H9 (cell line): Measurements from ENCODE around the gene SOHLH1. TPM values are rescaled to one million over a fixed set of nuclear protein-coding genes. Genes with fewer than 3 reads are reported as not detected.
A peak's percentile ranks its signal among the peaks of the same experiment; 100 is the strongest.

Source experiments
- DNase-seq: peaks from one replicate; pipeline ENCODE4 v3.0.0-alpha.2; 2017
- H2AFZ ChIP-seq: one replicate; pipeline ENCODE4 v1.6.1; 2013; ENCODE audit warnings: mild to moderate bottlenecking, low read length, control low read depth, moderate library complexity
- H2AK5ac ChIP-seq: 2 replicates; pipeline ENCODE4 v1.6.1; 2013; ENCODE audit warnings: low read length, control low read depth, mixed read lengths; ENCODE audit not compliant: insufficient read length
- H2BK120ac ChIP-seq: one replicate; pipeline ENCODE4 v1.6.1; 2013; ENCODE audit warnings: low read depth, mild to moderate bottlenecking, low read length, control low read depth, inconsistent platforms; ENCODE audit not compliant: poor library complexity, severe bottlenecking
- H2BK12ac ChIP-seq: 2 replicates; pipeline ENCODE4 v1.6.1; 2013; ENCODE audit warnings: low read length, control low read depth, mixed read lengths, low read depth; ENCODE audit not compliant: insufficient read length
- H2BK15ac ChIP-seq: 2 replicates; pipeline ENCODE4 v1.6.1; 2013; ENCODE audit warnings: low read depth, low read length, control low read depth
- H2BK20ac ChIP-seq: one replicate; pipeline ENCODE4 v1.6.1; 2013; ENCODE audit warnings: low read depth, mild to moderate bottlenecking, low read length, control low read depth, inconsistent platforms; ENCODE audit not compliant: poor library complexity, severe bottlenecking
- H2BK5ac ChIP-seq: 2 replicates; pipeline ENCODE4 v1.6.1; 2013; ENCODE audit warnings: low read length, control low read depth, mixed read lengths; ENCODE audit not compliant: insufficient read length
- H3K14ac ChIP-seq: 2 replicates; pipeline ENCODE4 v1.6.1; 2013; ENCODE audit warnings: low read length, control low read depth; ENCODE audit not compliant: insufficient read depth
- H3K18ac ChIP-seq: 2 replicates; pipeline ENCODE4 v1.6.1; 2013; ENCODE audit warnings: low read depth, mild to moderate bottlenecking, mixed read lengths, low read length, control low read depth; ENCODE audit not compliant: insufficient read length
- H3K23ac ChIP-seq: 2 replicates; pipeline ENCODE4 v1.6.1; 2013; ENCODE audit warnings: low read length, control low read depth, mixed read lengths, low read depth; ENCODE audit not compliant: insufficient read length
- H3K23me2 ChIP-seq: 2 replicates; pipeline ENCODE4 v1.6.1; 2013; ENCODE audit warnings: low read depth, mild to moderate bottlenecking, mixed read lengths, low read length, control low read depth; ENCODE audit not compliant: insufficient read length, poor library complexity, severe bottlenecking
- H3K27ac ChIP-seq: 2 replicates; pipeline ENCODE4 v1.5.1; 2013; ENCODE audit warnings: low read length, control low read depth, mixed read lengths, low read depth; ENCODE audit not compliant: insufficient read length
- H3K27me3 ChIP-seq: 2 replicates; pipeline ENCODE4 v1.6.1; 2013; ENCODE audit warnings: low read length, control low read depth, inconsistent platforms; ENCODE audit not compliant: insufficient read depth
- H3K4ac ChIP-seq: 2 replicates; pipeline ENCODE4 v1.6.1; 2013; ENCODE audit warnings: low read depth, mild to moderate bottlenecking, control low read depth, inconsistent platforms, low read length, moderate library complexity
- H3K4me1 ChIP-seq: 2 replicates; pipeline ENCODE4 v1.6.1; 2013; ENCODE audit warnings: low read length, control low read depth, inconsistent platforms; ENCODE audit not compliant: insufficient read depth
- H3K4me2 ChIP-seq: 2 replicates; pipeline ENCODE4 v1.6.1; 2013; ENCODE audit warnings: low read length, control low read depth, mixed read lengths; ENCODE audit not compliant: insufficient read length, insufficient read depth
- H3K56ac ChIP-seq: 2 replicates; pipeline ENCODE4 v1.6.1; 2013; ENCODE audit warnings: low read depth, mild to moderate bottlenecking, mixed read lengths, low read length, control low read depth; ENCODE audit not compliant: insufficient read length
- H3K79me1 ChIP-seq: 2 replicates; pipeline ENCODE4 v1.6.1; 2013; ENCODE audit warnings: low read depth, mild to moderate bottlenecking, moderate library complexity, low read length, control low read depth, inconsistent platforms; ENCODE audit not compliant: insufficient read depth, poor library complexity, severe bottlenecking
- H3K79me2 ChIP-seq: 2 replicates; pipeline ENCODE4 v1.6.1; 2013; ENCODE audit warnings: low read length, control low read depth, inconsistent platforms; ENCODE audit not compliant: insufficient read depth
- H3K9ac ChIP-seq: 2 replicates; pipeline ENCODE4 v1.6.1; 2013; ENCODE audit warnings: low read length, control low read depth, mixed read lengths; ENCODE audit not compliant: insufficient read length; ENCODE audit errors: extremely low read depth
- H3K9me3 ChIP-seq: one replicate; pipeline ENCODE4 v1.6.1; 2013; ENCODE audit warnings: low read depth, low read length, inconsistent platforms; ENCODE audit not compliant: control insufficient read depth
- H3T11ph ChIP-seq: one replicate; pipeline ENCODE4 v1.6.1; 2013; ENCODE audit warnings: mild to moderate bottlenecking, low read length, control low read depth, inconsistent platforms
- H4K20me1 ChIP-seq: one replicate; pipeline ENCODE4 v1.6.1; 2013; ENCODE audit not compliant: control insufficient read depth, insufficient read length, insufficient read depth
- H4K5ac ChIP-seq: 2 replicates; pipeline ENCODE4 v1.6.1; 2013; ENCODE audit warnings: low read depth, mild to moderate bottlenecking, mixed read lengths, low read length, control low read depth; ENCODE audit not compliant: insufficient read length
- H4K8ac ChIP-seq: replicated peaks from 2 replicates; pipeline ENCODE4 v1.6.1; 2013; ENCODE audit warnings: low read length, control low read depth, mixed read lengths, low read depth; ENCODE audit not compliant: insufficient read length
- H4K91ac ChIP-seq: 2 replicates; pipeline ENCODE4 v1.6.1; 2013; ENCODE audit warnings: low read depth, mild to moderate bottlenecking, moderate library complexity, mixed read lengths, low read length, control low read depth; ENCODE audit not compliant: insufficient read length
- H3K27ac Mint-ChIP-seq, 3 experiments: 2 replicates in 2 of 3; 3 replicates in 1 of 3; pipeline ENCODE4 v1.8.0; 2020 to 2021; ENCODE audit warnings: mixed read lengths in 3 of 3, mild to moderate bottlenecking in 1 of 3, moderate library complexity in 1 of 3
- H3K27me3 Mint-ChIP-seq: 2 replicates; pipeline ENCODE4 v1.8.0; 2021; ENCODE audit warnings: low read depth, mild to moderate bottlenecking, moderate library complexity, mixed read lengths
- H3K36me3 Mint-ChIP-seq, 3 experiments: 2 replicates in 2 of 3; 3 replicates in 1 of 3; pipeline ENCODE4 v1.8.0; 2020 to 2021; ENCODE audit warnings: low read depth in 3 of 3, mixed read lengths in 3 of 3; ENCODE audit not compliant: insufficient read depth in 1 of 3
- H3K4me1 Mint-ChIP-seq, 2 experiments: 2 replicates each; pipeline ENCODE4 v1.8.0; 2020; ENCODE audit warnings: mixed read lengths in 2 of 2
- H3K4me3 Mint-ChIP-seq, 2 experiments: 2 replicates in 1 of 2; 3 replicates in 1 of 2; pipeline ENCODE4 v1.8.0; 2020 to 2021; ENCODE audit warnings: mild to moderate bottlenecking in 2 of 2, mixed read lengths in 2 of 2, moderate library complexity in 1 of 2
- H3K9me3 Mint-ChIP-seq, 2 experiments: 2 replicates in 1 of 2; 3 replicates in 1 of 2; pipeline ENCODE4 v1.8.0; 2020; ENCODE audit warnings: mild to moderate bottlenecking in 2 of 2, mixed read lengths in 2 of 2, moderate library complexity in 1 of 2
- WGBS: extraction: QIAGEN DNeasy Blood & Tissue Kit; methylation state at CpG from one replicate; pipeline ENCODE4 v1.1.7; 2013; ENCODE audit warnings: missing lambda C conversion rate, low lambda C conversion rate, mixed read lengths; ENCODE audit not compliant: insufficient read length; ENCODE audit errors: extremely low coverage; 5-methylcytosine and 5-hydroxymethylcytosine counted together
- total RNA-seq: library from RNA; stranded (reverse); gene quantifications from 2 replicates; pipeline ENCODE4 v1.2.1, GENCODE V29; 2021
- TF ChIP-seq, protein P1 (sequence below): fragments of 200-600 bp; sonication (generic); conservative IDR thresholded peaks from 3 replicates; pipeline ENCODE4 v1.8.0; 2021; ENCODE audit warnings: antibody characterized with exemption, mild to moderate bottlenecking

SOHLH1 gene
- total RNA-seq, 1 experiment from 2014 or later: not detected

DNA sequence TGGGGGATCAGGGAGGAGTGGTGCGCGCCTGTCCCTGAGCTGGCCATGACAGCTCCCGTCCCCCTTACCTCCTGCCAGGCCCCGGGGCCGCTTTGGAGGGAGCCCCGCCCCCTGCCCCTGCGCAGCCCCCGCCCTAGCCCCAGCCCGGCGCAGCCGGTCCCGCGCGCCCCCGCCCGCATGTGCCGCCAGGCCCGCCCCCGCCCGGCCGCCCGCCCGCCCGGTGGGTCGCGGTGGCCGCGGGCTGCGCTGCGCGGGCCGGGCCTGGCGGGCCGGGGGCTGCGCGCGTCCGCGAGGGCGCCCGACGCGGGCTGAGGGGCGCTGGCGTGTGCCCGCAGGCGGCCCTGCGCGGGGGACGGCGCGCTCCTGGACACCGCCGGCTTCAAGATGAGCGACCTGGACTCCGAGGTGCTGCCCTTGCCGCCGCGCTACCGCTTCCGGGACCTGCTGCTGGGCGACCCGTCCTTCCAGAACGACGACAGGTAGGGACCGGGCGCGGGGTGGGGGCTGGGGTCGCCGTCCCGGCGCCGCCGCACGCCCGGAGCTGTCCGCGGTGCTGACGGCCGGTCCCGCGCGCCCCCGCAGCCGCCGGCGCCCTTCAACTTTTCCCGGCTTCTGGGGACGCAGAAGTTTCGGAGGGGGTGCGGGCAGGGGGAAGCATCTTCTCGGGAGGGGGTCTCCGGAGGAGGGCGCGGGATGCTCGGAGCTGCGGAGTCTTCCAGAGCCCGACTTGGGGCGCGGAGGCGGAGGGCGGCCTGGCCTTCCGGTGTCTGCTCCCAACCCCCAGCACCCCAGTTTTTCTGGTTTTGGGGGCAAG lies 15.2 kb upstream of the SOHLH1 start:
- Histone ChIP-seq H3K4me2 (peak overlapping the region; percentile 39), H4K20me1 (no peaks in the 10 kb centered on the region), H4K5ac (no peak overlapping the region), H3K9me3 (no peaks in the 10 kb centered on the region), H3K79me2 (no peaks in the 10 kb centered on the region), H3K27ac (no peak overlapping the region), H2BK20ac (no peak overlapping the region), H2BK5ac (no peak overlapping the region), H3K27me3 (peaks cover 6% of the 10 kb centered on the region; the same call in 1 of the 2 replicates), H3K14ac (no peak overlapping the region; the same call in 1 of the 2 replicates), H3K56ac (no peak overlapping the region), H3K4me1 (no peaks in the 10 kb centered on the region), H3K23ac (no peak overlapping the region), H2AK5ac (no peak overlapping the region), H2BK15ac (no peak overlapping the region), H3K79me1 (no peaks in the 10 kb centered on the region), H3T11ph (no peak overlapping the region), H3K9ac (no peak overlapping the region), H3K18ac (no peak overlapping the region), H4K91ac (no peak overlapping the region), H4K8ac (no peak overlapping the region), H2BK12ac (no peak overlapping the region), H2BK120ac (no peak overlapping the region), H3K4ac (no peak overlapping the region), H3K23me2 (peaks cover 3% of the 10 kb centered on the region), H2AFZ (no peak overlapping the region)
- H3K27ac Mint-ChIP-seq: no peak overlapping the region
- peaks cover 49% of the 10 kb centered on the region for H3K27me3 Mint-ChIP-seq
- TF ChIP-seq, protein P1, sequence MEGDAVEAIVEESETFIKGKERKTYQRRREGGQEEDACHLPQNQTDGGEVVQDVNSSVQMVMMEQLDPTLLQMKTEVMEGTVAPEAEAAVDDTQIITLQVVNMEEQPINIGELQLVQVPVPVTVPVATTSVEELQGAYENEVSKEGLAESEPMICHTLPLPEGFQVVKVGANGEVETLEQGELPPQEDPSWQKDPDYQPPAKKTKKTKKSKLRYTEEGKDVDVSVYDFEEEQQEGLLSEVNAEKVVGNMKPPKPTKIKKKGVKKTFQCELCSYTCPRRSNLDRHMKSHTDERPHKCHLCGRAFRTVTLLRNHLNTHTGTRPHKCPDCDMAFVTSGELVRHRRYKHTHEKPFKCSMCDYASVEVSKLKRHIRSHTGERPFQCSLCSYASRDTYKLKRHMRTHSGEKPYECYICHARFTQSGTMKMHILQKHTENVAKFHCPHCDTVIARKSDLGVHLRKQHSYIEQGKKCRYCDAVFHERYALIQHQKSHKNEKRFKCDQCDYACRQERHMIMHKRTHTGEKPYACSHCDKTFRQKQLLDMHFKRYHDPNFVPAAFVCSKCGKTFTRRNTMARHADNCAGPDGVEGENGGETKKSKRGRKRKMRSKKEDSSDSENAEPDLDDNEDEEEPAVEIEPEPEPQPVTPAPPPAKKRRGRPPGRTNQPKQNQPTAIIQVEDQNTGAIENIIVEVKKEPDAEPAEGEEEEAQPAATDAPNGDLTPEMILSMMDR: no peak
- no CpG with 5 or more reads among the region's 103 CpGs for WGBS
- peak overlapping the region; percentile 39 to 61; a peak in 4 of 5 replicates for H3K4me3 Mint-ChIP-seq
- DNase-seq: peak; percentile 74
- H3K4me1 Mint-ChIP-seq: peaks cover 0 to 5% of the 10 kb centered on the region in 2 experiments; a peak in 2 of 4 replicates
- no peaks in the 10 kb centered on the region for H3K9me3 Mint-ChIP-seq
- H3K36me3 Mint-ChIP-seq: no peaks in the 10 kb centered on the region
